ENCODE results near the gene YEATS2.
"Not testable (repeated sequence)": the region's sequence is repeated elsewhere in the genome, so short reads cannot be mapped to it uniquely, and the experiment has no call there.

The YEATS2 gene

GRCh38 chr3:183777016-183777618, 79.5 kb downstream of the YEATS2 start:
- no peak for DNase-seq (ENCODE audit: low read depth)

- no peak for DNase-seq (ENCODE audit: low read depth)
Measured at GRCh38 chr3:183779896-183780465, 82.4 kb downstream of the YEATS2 start.

- DNase-seq (ENCODE audit: low read depth) = no peak
Measured at GRCh38 chr3:183781246-183781645, 83.6 kb downstream of the YEATS2 start.

- no peak for DNase-seq (ENCODE audit: low read depth)
Measured at GRCh38 chr3:183782576-183783276, 85.1 kb downstream of the YEATS2 start.

- not testable (repeated sequence) for DNase-seq (ENCODE audit: low read depth)
Measured at GRCh38 chr3:183784503-183784902, 86.9 kb downstream of the YEATS2 start.

- DNase-seq (ENCODE audit: low read depth) = no peak
Measured at GRCh38 chr3:183789826-183790225, 92.2 kb downstream of the YEATS2 start.

- DNase-seq (ENCODE audit: low read depth) = no peak
Measured at GRCh38 chr3:183790700-183791099, 93.1 kb downstream of the YEATS2 start.

- DNase-seq (ENCODE audit: low read depth) = no peak
Measured at GRCh38 chr3:183792976-183793375, 95.4 kb downstream of the YEATS2 start.

- DNase-seq (ENCODE audit: low read depth) = no peak
Measured at GRCh38 chr3:183794452-183794851, 96.9 kb downstream of the YEATS2 start.

- DNase-seq (ENCODE audit: low read depth) = no peak
Measured at GRCh38 chr3:183796372-183796771, 98.8 kb downstream of the YEATS2 start.

- DNase-seq (ENCODE audit: low read depth) = no peak
Measured at GRCh38 chr3:183797996-183798395, 100.4 kb downstream of the YEATS2 start.

- no peak for DNase-seq (ENCODE audit: low read depth)
Measured at GRCh38 chr3:183799461-183799860, 101.9 kb downstream of the YEATS2 start.

GRCh38 chr3:183800243-183800863, 102.8 kb downstream of the YEATS2 start:
- DNase-seq (ENCODE audit: low read depth) = no peak

GRCh38 chr3:183801601-183802000, 104.0 kb downstream of the YEATS2 start:
- DNase-seq (ENCODE audit: low read depth) = no peak

GRCh38 chr3:183802989-183803388, 105.4 kb downstream of the YEATS2 start:
- DNase-seq (ENCODE audit: low read depth) = no peak

GRCh38 chr3:183807209-183807728, 109.7 kb downstream of the YEATS2 start:
- no peak for DNase-seq (ENCODE audit: low read depth)

- DNase-seq (ENCODE audit: low read depth) = no peak
Measured at GRCh38 chr3:183807881-183808280, 110.3 kb downstream of the YEATS2 start.

- no peak for DNase-seq (ENCODE audit: low read depth)
Measured at GRCh38 chr3:183808355-183808754, 110.8 kb downstream of the YEATS2 start.

- no peak for DNase-seq (ENCODE audit: low read depth)
Measured at GRCh38 chr3:183809270-183809669, 111.7 kb downstream of the YEATS2 start.

- no peak for DNase-seq (ENCODE audit: low read depth)
Measured at GRCh38 chr3:183810643-183811594, 113.3 kb downstream of the YEATS2 start.

- DNase-seq (ENCODE audit: low read depth) = no peak
Measured at GRCh38 chr3:183811638-183812037, 114.0 kb downstream of the YEATS2 start.

Measured in stimulated activated CD4-positive, alpha-beta T cell treated with anti-CD3 and anti-CD28 coated beads, Interleukin-2, amount 100 ng/mL, for 4 hours (primary cell).